H1 (cell line): ENCODE measurements around the gene SERAC1. TPM values are rescaled to one million over a fixed set of nuclear protein-coding genes. Genes with fewer than 3 reads are reported as not detected.

Source experiments
- CTCF ChIA-PET: fragments of 300-600 bp; sonication (Branson Sonifier 250); formaldehyde crosslinking; loops from one replicate; lab custom pipeline; 2021; ENCODE audit not compliant: partially characterized antibody; lab: Charles Lee
- POLR2A ChIA-PET: fragments of 300-600 bp; sonication (Branson Sonifier 250); formaldehyde crosslinking; loops from one replicate; lab custom pipeline; 2021; ENCODE audit warnings: inconsistent platforms; ENCODE audit not compliant: partially characterized antibody; lab: Charles Lee
- DNase-seq, 2 experiments: peaks; one replicate each; pipeline versions ENCODE4 v3.0.0 to v3.0.0-alpha.2; 2010 to 2022; ENCODE audit warnings: low spot score in 2 of 2, low read depth in 1 of 2, mixed read lengths in 1 of 2
- FAIRE-seq: peaks from 2 replicates; lab custom pipeline; 2011; peaks lifted over from hg19 to GRCh38; lab: Jason Lieb, UNC
- H2AFZ ChIP-seq: 2 replicates; pipeline ENCODE4 v1.8.1; 2012; ENCODE audit warnings: low read length, inconsistent platforms
- H2AK5ac ChIP-seq: 2 replicates; pipeline ENCODE4 v1.6.1; 2013; ENCODE audit warnings: low read depth, low read length
- H2BK120ac ChIP-seq: replicated peaks from 2 replicates; pipeline ENCODE3; 2013; ENCODE audit warnings: low read depth, low read length, inconsistent platforms
- H2BK12ac ChIP-seq: 2 replicates; pipeline ENCODE4 v1.6.1; 2013; ENCODE audit warnings: low read depth, low read length
- H2BK15ac ChIP-seq: 2 replicates; pipeline ENCODE4 v1.6.1; 2013; ENCODE audit warnings: low read length
- H2BK20ac ChIP-seq: 2 replicates; pipeline ENCODE4 v1.6.1; 2013; ENCODE audit warnings: low read length
- H2BK5ac ChIP-seq: 2 replicates; pipeline ENCODE4 v1.6.1; 2013; ENCODE audit warnings: low read depth, low read length
- H3K14ac ChIP-seq: 2 replicates; pipeline ENCODE4 v1.6.1; 2013; ENCODE audit warnings: inconsistent platforms; ENCODE audit not compliant: insufficient read length
- H3K18ac ChIP-seq: 2 replicates; pipeline ENCODE4 v1.6.1; 2013; ENCODE audit warnings: low read length; ENCODE audit errors: extremely low read depth
- H3K23ac ChIP-seq: 2 replicates; pipeline ENCODE4 v1.6.1; 2013; ENCODE audit warnings: inconsistent platforms; ENCODE audit not compliant: insufficient read length
- H3K23me2 ChIP-seq: 2 replicates; pipeline ENCODE4 v1.6.1; 2013; ENCODE audit warnings: low read depth, low read length
- H3K27ac ChIP-seq: 2 replicates; pipeline ENCODE4 v1.6.1; 2011; ENCODE audit warnings: low read depth, low read length, inconsistent platforms
- H3K27me3 ChIP-seq, 4 experiments: replicated peaks in 1 of 4; 1 replicate in 1 of 4; 2 replicates in 3 of 4; pipeline versions ENCODE4 v1.6.1 to v1.8.1; 2011 to 2013; ENCODE audit warnings: low read length in 3 of 4, mild to moderate bottlenecking in 3 of 4, inconsistent platforms in 2 of 4, mixed read lengths in 2 of 4, moderate library complexity in 1 of 4; ENCODE audit not compliant: control insufficient read depth in 3 of 4, insufficient read depth in 3 of 4; ENCODE audit errors: extremely low read depth in 1 of 4
- H3K36me3 ChIP-seq, 4 experiments: 2 replicates each; pipeline versions ENCODE4 v1.6.1 to v1.8.1; 2011 to 2013; ENCODE audit warnings: mild to moderate bottlenecking in 4 of 4, low read length in 3 of 4, moderate library complexity in 2 of 4, control low read depth in 1 of 4, inconsistent platforms in 1 of 4; ENCODE audit not compliant: insufficient read depth in 4 of 4, control insufficient read depth in 2 of 4
- H3K4ac ChIP-seq: replicated peaks from 2 replicates; pipeline ENCODE3; 2013; ENCODE audit warnings: low read length, low read depth, mixed read lengths, inconsistent platforms; ENCODE audit not compliant: insufficient read length
- H3K4me1 ChIP-seq, 4 experiments: replicated peaks in 1 of 4; 1 replicate in 1 of 4; 2 replicates in 3 of 4; pipeline versions ENCODE4 v1.6.1 to v1.8.1; 2011 to 2013; ENCODE audit warnings: low read length in 3 of 4, inconsistent platforms in 2 of 4, mixed read lengths in 1 of 4; ENCODE audit not compliant: insufficient read depth in 4 of 4, control insufficient read depth in 3 of 4
- H3K4me2 ChIP-seq, 2 experiments: 2 replicates each; pipeline versions ENCODE4 v1.6.1 to v1.8.1; 2011 to 2013; ENCODE audit warnings: low read depth in 2 of 2, low read length in 2 of 2, control low read depth in 1 of 2, inconsistent platforms in 1 of 2, mild to moderate bottlenecking in 1 of 2; ENCODE audit not compliant: insufficient read depth in 1 of 2
- H3K4me3 ChIP-seq, 4 experiments: fragments of 200-600, 300-600 bp in 1 of 4; sonication (generic), shearing (Covaris generic), sonication (Bioruptor Twin) in 1 of 4; 2 replicates each; pipeline versions ENCODE4 v1.5.1 to v1.8.1; 2011 to 2016; ENCODE audit warnings: low read length in 4 of 4, low read depth in 3 of 4, control low read depth in 2 of 4, inconsistent platforms in 2 of 4, mild to moderate bottlenecking in 2 of 4, mixed read lengths in 1 of 4, moderate library complexity in 1 of 4; ENCODE audit not compliant: insufficient read depth in 2 of 4; ENCODE audit errors: extremely low read depth in 1 of 4
- H3K56ac ChIP-seq: replicated peaks from 2 replicates; pipeline ENCODE3; 2013; ENCODE audit warnings: low read depth, mild to moderate bottlenecking, mixed read lengths, low read length, inconsistent platforms; ENCODE audit not compliant: insufficient read length
- H3K79me1 ChIP-seq: 2 replicates; pipeline ENCODE4 v1.6.1; 2013; ENCODE audit warnings: low read depth, low read length, control low read depth
- H3K79me2 ChIP-seq, 2 experiments: 2 replicates each; pipeline versions ENCODE4 v1.6.1 to v1.8.1; 2012 to 2013; ENCODE audit warnings: low read length in 2 of 2, mild to moderate bottlenecking in 2 of 2, inconsistent platforms in 1 of 2; ENCODE audit not compliant: insufficient read depth in 2 of 2, control insufficient read depth in 1 of 2
- H3K9ac ChIP-seq, 4 experiments: replicated peaks in 1 of 4; 1 replicate in 1 of 4; 2 replicates in 3 of 4; pipeline versions ENCODE4 v1.6.1 to v1.8.1; 2011 to 2013; ENCODE audit warnings: low read depth in 3 of 4, low read length in 3 of 4, control low read depth in 2 of 4, mild to moderate bottlenecking in 2 of 4, moderate library complexity in 2 of 4, inconsistent platforms in 1 of 4; ENCODE audit errors: extremely low read depth in 1 of 4
- H3K9me3 ChIP-seq, 2 experiments: 2 replicates each; pipeline versions ENCODE4 v1.6.1 to v1.8.1; 2012 to 2013; ENCODE audit warnings: mild to moderate bottlenecking in 2 of 2, moderate library complexity in 2 of 2, control low read depth in 1 of 2, inconsistent platforms in 1 of 2, low read depth in 1 of 2, low read length in 1 of 2, mixed read lengths in 1 of 2; ENCODE audit not compliant: insufficient read depth in 2 of 2
- H4K20me1 ChIP-seq, 2 experiments: replicated peaks in 1 of 2; 2 replicates each; pipeline versions ENCODE3 to v1.8.1; 2011 to 2013; ENCODE audit warnings: inconsistent platforms in 2 of 2, low read length in 2 of 2, mild to moderate bottlenecking in 1 of 2; ENCODE audit not compliant: insufficient read depth in 2 of 2, control insufficient read depth in 1 of 2
- H4K5ac ChIP-seq: 2 replicates; pipeline ENCODE4 v1.6.1; 2013; ENCODE audit warnings: low read length, low read depth, mixed read lengths, inconsistent platforms; ENCODE audit not compliant: insufficient read length
- H4K8ac ChIP-seq: 2 replicates; pipeline ENCODE4 v1.8.0; 2013; ENCODE audit warnings: mild to moderate bottlenecking, moderate library complexity, low read length, inconsistent platforms; ENCODE audit not compliant: insufficient read depth; ENCODE audit errors: extremely low read depth
- H4K91ac ChIP-seq: replicated peaks from 2 replicates; pipeline ENCODE3; 2013; ENCODE audit warnings: low read length, mixed read lengths, inconsistent platforms; ENCODE audit not compliant: insufficient read length
- ASH2L ChIP-seq: fragments of 200-600, 300-600 bp; sonication (generic); IDR thresholded peaks from one replicate; pipeline ENCODE4 v1.7.1; 2017; ENCODE audit warnings: low read length
- SP1 ChIP-seq: IDR thresholded peaks from 2 replicates; pipeline ENCODE4 v1.6.1; 2011; ENCODE audit warnings: low read depth, low read length
- TAF1 ChIP-seq: IDR thresholded peaks from 2 replicates; pipeline ENCODE4 v1.6.1; 2011; ENCODE audit warnings: mild to moderate bottlenecking, low read depth, low read length
- TCF12 ChIP-seq: IDR thresholded peaks from 2 replicates; pipeline ENCODE4 v1.6.1; 2011; ENCODE audit warnings: low read depth, mild to moderate bottlenecking, low read length
- WGBS, 2 experiments: shearing (Covaris generic) in 1 of 2; methylation state at CpG; one replicate each; pipeline versions ENCODE4 v1.1.6 to v1.1.7; 2013 to 2015; ENCODE audit warnings: low lambda C conversion rate in 2 of 2, mixed read lengths in 2 of 2, inconsistent platforms in 1 of 2, low coverage in 1 of 2, missing lambda C conversion rate in 1 of 2; ENCODE audit not compliant: insufficient replicate concordance in 2 of 2, insufficient coverage in 1 of 2, insufficient read length in 1 of 2; ENCODE audit errors: extremely low coverage in 1 of 2, missing lambda C conversion rate in 1 of 2; 5-methylcytosine and 5-hydroxymethylcytosine counted together
- polyA plus RNA-seq, 7 experiments: library from polyadenylated mRNA; depleted of rRNA in 3 of 7; stranded (reverse) in 5 of 7; unstranded in 2 of 7; fragments of >200 nt in 5 of 7; fragments of 200-250 nt in 2 of 7; gene quantifications; 1 replicate in 5 of 7; 2 replicates in 1 of 7; 4 replicates in 1 of 7; pipeline versions ENCODE4 v1.2.1 to v1.2.3, GENCODE V29; 2011 to 2013; ENCODE audit warnings: missing spikeins in 2 of 7, mixed read lengths in 2 of 7
- total RNA-seq: library from RNA; stranded (reverse); fragmentation: NEBNext Ultra II Directional; extraction: Animal tissue kit (Norgen Biotek cat#: 25700); gene quantifications from 2 replicates; pipeline ENCODE4 v1.2.1, GENCODE V29; 2021
- TF ChIP-seq, protein P1 (sequence below), 3 experiments: IDR thresholded peaks; 1 replicate in 2 of 3; 2 replicates in 1 of 3; pipeline versions ENCODE4 v1.5.1 to v1.6.1; 2011; ENCODE audit warnings: low read length in 3 of 3, mild to moderate bottlenecking in 3 of 3, inconsistent platforms in 2 of 3, low read depth in 1 of 3, moderate library complexity in 1 of 3; ENCODE audit not compliant: insufficient read depth in 1 of 3; ENCODE audit errors: control extremely low read depth in 1 of 3

SERAC1 gene
- total and polyA plus RNA-seq, 2 of the 8 experiments (the other 6 are each of a cell fraction or from before 2014, with no cell fraction given): 7.3 to 9.0 TPM

DNA sequence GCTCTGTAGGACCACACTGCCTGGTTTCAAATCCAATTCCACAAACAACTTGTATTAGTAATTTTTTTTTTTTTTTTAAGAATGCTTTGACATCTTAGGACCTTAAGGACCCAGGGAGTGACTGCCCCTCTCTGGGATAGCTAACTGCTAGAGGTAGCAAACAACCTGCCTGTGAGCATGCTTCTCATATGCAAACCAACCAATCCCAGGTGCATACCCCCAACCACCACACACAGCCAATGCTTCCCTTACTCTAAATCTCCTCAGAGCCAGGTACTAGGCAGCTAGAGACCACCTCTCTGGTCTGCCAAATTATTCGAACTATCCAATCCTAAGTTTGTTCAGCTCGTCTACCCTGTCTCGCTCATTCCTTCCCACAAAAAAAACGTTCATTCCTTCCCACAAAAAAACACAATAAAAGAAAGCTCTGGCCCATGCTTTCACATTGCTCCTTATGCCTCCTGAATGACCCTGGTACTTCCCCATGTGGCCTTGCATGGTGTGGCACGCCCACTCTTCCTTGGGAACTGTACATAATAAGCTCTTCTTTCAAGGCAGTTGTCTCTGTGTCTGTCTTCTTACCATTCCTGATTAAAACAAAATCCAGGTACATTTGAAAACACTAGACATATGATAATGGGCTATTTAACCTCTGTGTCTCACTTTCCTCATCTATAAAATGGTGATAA is 6.4 kb downstream of the SERAC1 start:
- 31% methylated on average over 5 of the region's 5 CpGs; no CpG with 5 or more reads in 1 of the 2 experiments for WGBS, 2 experiments
- peak; percentile 57 for TF ChIP-seq SP1
- TF ChIP-seq, protein P1, sequence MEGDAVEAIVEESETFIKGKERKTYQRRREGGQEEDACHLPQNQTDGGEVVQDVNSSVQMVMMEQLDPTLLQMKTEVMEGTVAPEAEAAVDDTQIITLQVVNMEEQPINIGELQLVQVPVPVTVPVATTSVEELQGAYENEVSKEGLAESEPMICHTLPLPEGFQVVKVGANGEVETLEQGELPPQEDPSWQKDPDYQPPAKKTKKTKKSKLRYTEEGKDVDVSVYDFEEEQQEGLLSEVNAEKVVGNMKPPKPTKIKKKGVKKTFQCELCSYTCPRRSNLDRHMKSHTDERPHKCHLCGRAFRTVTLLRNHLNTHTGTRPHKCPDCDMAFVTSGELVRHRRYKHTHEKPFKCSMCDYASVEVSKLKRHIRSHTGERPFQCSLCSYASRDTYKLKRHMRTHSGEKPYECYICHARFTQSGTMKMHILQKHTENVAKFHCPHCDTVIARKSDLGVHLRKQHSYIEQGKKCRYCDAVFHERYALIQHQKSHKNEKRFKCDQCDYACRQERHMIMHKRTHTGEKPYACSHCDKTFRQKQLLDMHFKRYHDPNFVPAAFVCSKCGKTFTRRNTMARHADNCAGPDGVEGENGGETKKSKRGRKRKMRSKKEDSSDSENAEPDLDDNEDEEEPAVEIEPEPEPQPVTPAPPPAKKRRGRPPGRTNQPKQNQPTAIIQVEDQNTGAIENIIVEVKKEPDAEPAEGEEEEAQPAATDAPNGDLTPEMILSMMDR (IDR thresholded peaks at IDR 0.05; ENCODE audit: control extremely low read depth in 1 of 3, insufficient read depth in 1 of 3, low read depth in 1 of 3, low read length in 3 of 3): peak in 1 of 3 experiments; percentile 3; a peak in 1 of 4 replicates
- TF ChIP-seq TAF1: no peak
- 0 out of 2 replicates have a peak, but pooled peaks have one; percentile 59 for TF ChIP-seq TCF12
- TF ChIP-seq ASH2L: peak; percentile 50
- DNase-seq (no peak), FAIRE-seq (peak; percentile 97)
- Histone ChIP-seq H2AFZ (no peak overlapping the region), H2BK120ac (no peak overlapping the region), H3K79me2 (no peaks in the 10 kb centered on the region; a peak in 1 of 4 replicates), H3K4ac (no peak overlapping the region), H4K8ac (no peak overlapping the region), H2AK5ac (no peak overlapping the region), H3K23ac (no peak overlapping the region), H3K36me3 (peaks cover 0 to 2% (median 0%) of the 10 kb centered on the region in 4 experiments; a peak in 1 of 8 replicates), H3K14ac (no peak overlapping the region), H3K18ac (no peak overlapping the region), H3K27me3 (no peaks in the 10 kb centered on the region; a peak in 2 of 7 replicates), H2BK5ac (no peak overlapping the region), H4K20me1 (peaks cover 0 to under 1% of the 10 kb centered on the region in 2 experiments), H2BK20ac (no peak overlapping the region), H3K4me1 (peaks cover 0 to 10% (median 5%) of the 10 kb centered on the region in 4 experiments; a peak in 4 of 7 replicates), H4K5ac (no peak overlapping the region), H2BK15ac (no peak overlapping the region), H3K4me3 (peak overlapping the region in 1 of 4 experiments; percentile 19; a peak in 2 of 8 replicates), H3K27ac (no peak overlapping the region), H3K79me1 (no peaks in the 10 kb centered on the region; the same call in 1 of the 2 replicates), H3K9me3 (no peaks in the 10 kb centered on the region), H4K91ac (no peak overlapping the region), H3K9ac (0 out of 7 replicates have a peak overlapping the region, but pooled peaks of 1 of the 4 experiments have one; percentile 24), H3K23me2 (no peaks in the 10 kb centered on the region), H2BK12ac (no peak overlapping the region), H3K56ac (no peak overlapping the region), H3K4me2 (peak overlapping the region; percentile 59 to 68)
- ChIA-PET POLR2A (interaction anchor here (0.6 to 1.4 kb wide), 7 partner anchors 8 to 438 kb away, joined by 3 to 7 read pairs (median 3); no protein-coding TSS in a partner anchor), CTCF (interaction anchor here (0.6 to 1.7 kb wide), 11 partner anchors 9 to 257 kb away, joined by 3 to 5 read pairs (median 3); no protein-coding TSS in a partner anchor)
